GM12878 (cell line): ENCODE measurements around the gene TNFSF11. TPM values are rescaled to one million over a fixed set of nuclear protein-coding genes. Genes with fewer than 3 reads are reported as not detected.

Source experiments
- ATAC-seq: fragments of 200-7000 bp; cut with Tn5 transposase; 3 replicates; pipeline ENCODE4 v1.9.1; 2020; ENCODE audit warnings: mild to moderate bottlenecking, moderate library complexity
- BruUV-seq: library from RNA; stranded (reverse); fragments of 400-500 nt; replicated peaks from 2 replicates; lab custom pipeline; 2021; lab: Mats Ljungman, UMichigan
- CTCF ChIA-PET: fragments of 300-600 bp; sonication (Branson Sonifier 250); formaldehyde crosslinking; extraction: SDS; loops from one replicate; lab custom pipeline; 2021; ENCODE audit warnings: inconsistent platforms; lab: Yijun Ruan, JAX
- POLR2A ChIA-PET: fragments of 350-600 bp; formaldehyde crosslinking; extraction: SDS; loops from one replicate; lab custom pipeline; 2021; ENCODE audit warnings: inconsistent platforms; lab: Charles Lee
- RAD21 ChIA-PET: fragments of 300-600 bp; sonication (Branson Sonifier 250); formaldehyde crosslinking; loops from one replicate; lab custom pipeline; 2023; ENCODE audit warnings: antibody characterized with exemption; ENCODE audit not compliant: unreplicated experiment; lab: Charles Lee
- SMC1A ChIA-PET: fragments of 300-600 bp; sonication (Branson Sonifier 250); formaldehyde crosslinking; loops from one replicate; lab custom pipeline; 2023; ENCODE audit not compliant: unreplicated experiment, uncharacterized antibody; lab: Charles Lee
- DNase-seq: peaks from one replicate; pipeline ENCODE4 v3.0.0-alpha.2; 2011; ENCODE audit warnings: low read depth, low spot score
- FAIRE-seq: peaks from 3 replicates; lab custom pipeline; 2011; peaks lifted over from hg19 to GRCh38; lab: Jason Lieb, UNC
- H2AFZ ChIP-seq: 2 replicates; pipeline ENCODE4 v1.6.0; 2011; ENCODE audit warnings: low read depth, low read length, control low read depth; ENCODE audit not compliant: control insufficient read depth
- H3K27ac ChIP-seq: 2 replicates; pipeline ENCODE4 v1.5.1; 2011; ENCODE audit warnings: control low read depth; ENCODE audit not compliant: control insufficient read depth, insufficient read depth
- H3K27me3 ChIP-seq, 2 experiments: replicated peaks in 1 of 2; 2 replicates each; pipeline versions ENCODE4 v1.6.0 to v1.6.1; 2011; ENCODE audit warnings: low read length in 1 of 2; ENCODE audit not compliant: control insufficient read depth in 2 of 2, insufficient read depth in 2 of 2
- H3K36me3 ChIP-seq, 2 experiments: 2 replicates each; pipeline ENCODE4 v1.5.1; 2011; ENCODE audit warnings: low read length in 1 of 2; ENCODE audit not compliant: control insufficient read depth in 2 of 2, insufficient read depth in 2 of 2
- H3K4me1 ChIP-seq: 2 replicates; pipeline ENCODE4 v1.6.1; 2011; ENCODE audit warnings: mild to moderate bottlenecking, low read length, moderate library complexity, mixed read lengths; ENCODE audit not compliant: control insufficient read depth, insufficient read depth
- H3K4me2 ChIP-seq: 2 replicates; pipeline ENCODE4 v1.6.0; 2011; ENCODE audit warnings: control low read depth; ENCODE audit not compliant: control insufficient read depth, insufficient read depth
- H3K4me3 ChIP-seq: fragments of 200-600 bp; sonication (generic); 2 replicates; pipeline ENCODE4 v1.5.1; 2016
- H3K79me2 ChIP-seq: 2 replicates; pipeline ENCODE4 v1.6.0; 2011; ENCODE audit warnings: low read length; ENCODE audit not compliant: control insufficient read depth, insufficient read depth
- H3K9ac ChIP-seq: 2 replicates; pipeline ENCODE4 v1.8.0; 2011; ENCODE audit warnings: low read length, control low read depth, mixed read lengths; ENCODE audit not compliant: control insufficient read depth, insufficient read depth
- H3K9me3 ChIP-seq: replicated peaks from 3 replicates; pipeline ENCODE4 v1.5.1; 2011; ENCODE audit warnings: mild to moderate bottlenecking, low read length; ENCODE audit not compliant: control insufficient read depth, insufficient read depth
- H4K20me1 ChIP-seq: 2 replicates; pipeline ENCODE4 v1.6.0; 2011; ENCODE audit not compliant: control insufficient read depth, insufficient read depth
- CHD1 ChIP-seq: IDR thresholded peaks from 2 replicates; pipeline ENCODE4 v1.6.1; 2012; ENCODE audit warnings: low read depth, low read length, improper control_type of control experiment
- EP300 ChIP-seq, 2 experiments: fragments of 150-350 bp in 1 of 2; IDR thresholded peaks; 2 replicates each; pipeline ENCODE4 v1.6.1; 2011 to 2012; ENCODE audit warnings: low read depth in 2 of 2, low read length in 2 of 2, borderline replicate concordance in 1 of 2, improper control_type of control experiment in 1 of 2, inconsistent platforms in 1 of 2; ENCODE audit not compliant: control insufficient read depth in 1 of 2
- NFYA ChIP-seq: IDR thresholded peaks from 2 replicates; pipeline ENCODE4 v1.6.1; 2011; ENCODE audit warnings: low read depth, mild to moderate bottlenecking, low read length, improper control_type of control experiment, borderline replicate concordance
- NR2C1 ChIP-seq: fragments of 450-650 bp; IDR thresholded peaks from 2 replicates; pipeline ENCODE4 v1.6.1; 2017; ENCODE audit warnings: antibody characterized with exemption, mild to moderate bottlenecking, moderate library complexity
- PKNOX1 ChIP-seq: fragments of 450-650 bp; IDR thresholded peaks from 2 replicates; pipeline ENCODE4 v1.6.1; 2016; ENCODE audit warnings: mild to moderate bottlenecking
- PML ChIP-seq: IDR thresholded peaks from 2 replicates; pipeline ENCODE4 v1.6.1; 2012; ENCODE audit warnings: low read length, inconsistent platforms
- RAD51 ChIP-seq: fragments of 450-650 bp; IDR thresholded peaks from 2 replicates; pipeline ENCODE4 v1.6.1; 2016; ENCODE audit warnings: moderate library complexity, mild to moderate bottlenecking, inconsistent platforms
- SIX5 ChIP-seq: IDR thresholded peaks from 2 replicates; pipeline ENCODE4 v1.6.1; 2011; ENCODE audit warnings: mild to moderate bottlenecking, low read depth, low read length, moderate library complexity; ENCODE audit not compliant: severe bottlenecking
- TCF7 ChIP-seq: IDR thresholded peaks from 2 replicates; pipeline ENCODE4 v1.6.1; 2014; ENCODE audit warnings: antibody characterized with exemption, borderline replicate concordance
- ZNF207 ChIP-seq: fragments of 450-650 bp; IDR thresholded peaks from 2 replicates; pipeline ENCODE4 v1.6.1; 2014; ENCODE audit warnings: antibody characterized with exemption, mild to moderate bottlenecking, borderline replicate concordance
- ZNF384 ChIP-seq: IDR thresholded peaks from 2 replicates; pipeline ENCODE4 v1.6.1; 2012; ENCODE audit warnings: low read depth, mild to moderate bottlenecking, low read length, improper control_type of control experiment, borderline replicate concordance
- ZNF687 ChIP-seq: fragments of 450-650 bp; IDR thresholded peaks from 2 replicates; pipeline ENCODE4 v1.6.1; 2017; ENCODE audit warnings: mild to moderate bottlenecking, moderate library complexity
- WGBS: methylation state at CpG from one replicate; pipeline ENCODE4 v1.1.6; 2016; ENCODE audit warnings: low lambda C conversion rate; ENCODE audit not compliant: insufficient replicate concordance, insufficient coverage; ENCODE audit errors: missing lambda C conversion rate; 5-methylcytosine and 5-hydroxymethylcytosine counted together
- in situ Hi-C: fragments of 300-500 bp; cut with MboI; formaldehyde crosslinking; loops from 9 replicates; pipeline ENCODE4 v1.14.3; 2018; ENCODE audit warnings: mixed read lengths
- intact Hi-C: fragments of 100-400 bp; cut with micrococcal nuclease; formaldehyde crosslinking; loops from one replicate; pipeline ENCODE4 v1.14.2; 2022; ENCODE audit not compliant: unreplicated experiment
- polyA plus RNA-seq, 11 experiments: library from polyadenylated mRNA; depleted of rRNA in 4 of 11; unstranded in 6 of 11; stranded (reverse) in 5 of 11; fragments of >200 nt; fragmentation: Nextera tagmentation in 4 of 11; fragmentation: Illumina TruSeq in 1 of 11; extraction: Ambion mirVana in 4 of 11; extraction: Trizol in 1 of 11; gene quantifications; 1 replicate in 1 of 11; 2 replicates in 10 of 11; pipeline versions ENCODE4 v1.2.1 to v1.2.3, GENCODE V29; 2011 to 2016; ENCODE audit warnings: inconsistent platforms in 2 of 11, missing spikeins in 2 of 11, low read depth in 1 of 11
- total RNA-seq, 4 experiments: library from RNA; depleted of rRNA in 3 of 4; stranded (reverse); fragments of >200 nt in 3 of 4; fragmentation: Illumina TruSeq in 1 of 4; extraction: Trizol in 1 of 4; gene quantifications; 2 replicates each; pipeline versions ENCODE4 v1.2.1 to v1.2.3, GENCODE V29; 2013 to 2021

Gene TNFSF11
- total and polyA plus RNA-seq, 10 of the 15 experiments (the other 5 are each of a cell fraction or from before 2014, with no cell fraction given): 0.86 to 14.8 (median 10.0) TPM

- no peak for TF ChIP-seq NR2C1
- TF ChIP-seq ZNF207: no peak
- no peak for TF ChIP-seq TCF7
- TF ChIP-seq PML: no peak
- TF ChIP-seq ZNF384: no peak
- TF ChIP-seq PKNOX1: no peak
- no peak for TF ChIP-seq CHD1
- no peak for TF ChIP-seq ZNF687
- no peak for TF ChIP-seq NFYA
- no peak for TF ChIP-seq SIX5
- TF ChIP-seq EP300 (IDR thresholded peaks at IDR 0.05; ENCODE audit: borderline replicate concordance in 1 of 2, control insufficient read depth in 1 of 2, low read depth in 2 of 2, low read length in 2 of 2): no peak
- TF ChIP-seq RAD51: no peak
- TF ChIP-seq, all 136 proteins: peak for 0
- Histone ChIP-seq H3K4me2 (no peak overlapping the region), H3K9ac (no peak overlapping the region), H2AFZ (no peak overlapping the region), H3K79me2 (no peaks in the 10 kb centered on the region; the same call in 1 of the 2 replicates), H3K9me3 (no peaks in the 10 kb centered on the region), H3K4me1 (no peaks in the 10 kb centered on the region; the same call in 1 of the 2 replicates), H3K27ac (no peak overlapping the region), H4K20me1 (no peaks in the 10 kb centered on the region), H3K27me3 (no peaks in the 10 kb centered on the region), H3K36me3 (peaks cover 0 to 2% of the 10 kb centered on the region in 2 experiments; a peak in 1 of 4 replicates), H3K4me3 (no peak overlapping the region)
- intact Hi-C loops (loop anchor here (10.0 kb wide), 1 partner anchor 372 kb away; no protein-coding TSS in a partner anchor), in situ Hi-C loops (loop anchor here (10.0 kb wide), 1 partner anchor 1202 kb away; no protein-coding TSS in a partner anchor)
- ChIA-PET CTCF (interaction anchor here (0.9 to 3.7 kb wide), 8 partner anchors 15 to 329 kb away, joined by 3 to 35 read pairs (median 4); no protein-coding TSS in a partner anchor), RAD21 (interaction anchor here (1.8 to 3.9 kb wide), 2 partner anchors 259 to 284 kb away, joined by 7 to 25 read pairs; no protein-coding TSS in a partner anchor), POLR2A (no interaction called here), SMC1A (interaction anchor here (1.0 to 2.2 kb wide), 6 partner anchors 14 to 539 kb away, joined by 3 to 6 read pairs (median 4); no protein-coding TSS in a partner anchor)
- ATAC-seq (no peak), DNase-seq (no peak), FAIRE-seq (no peak)
- WGBS: 74% methylated on average over 8 of the region's 8 CpGs
- no TSS peak for BruUV-seq
Measured at GRCh38 chr13:42592915-42593900, 19.3 kb downstream of the TNFSF11 start.
